HG02642 (cell line): ENCODE data around the gene PTH.

Experiments used
- ATAC-seq: cut with Tn5 transposase; IDR thresholded peaks from one replicate; pipeline ENCODE4 v1.9.1; 2021; ENCODE audit warnings: mild to moderate bottlenecking; ENCODE audit not compliant: unreplicated experiment, poor library complexity

The PTH gene

GRCh38 chr11:13495929-13496328, at the start of gene PTH:
TSS of gene PTH (minus strand) at chr11:13495997. CDS start at chr11:13492855, 3,142 bp downstream.
- ATAC-seq: no peak

GRCh38 chr11:13538044-13538443, 42.2 kb upstream of the PTH start:
- no peak for ATAC-seq

GRCh38 chr11:13535819-13536218, 40.0 kb upstream of the PTH start:
- ATAC-seq: no peak

- ATAC-seq: no peak
Observed at GRCh38 chr11:13534358-13534757, 38.6 kb upstream of the PTH start.

GRCh38 chr11:13525257-13525656, 29.5 kb upstream of the PTH start:
- no peak for ATAC-seq

- ATAC-seq: no peak
Observed at GRCh38 chr11:13503393-13503792, 7.6 kb upstream of the PTH start.

- ATAC-seq: no peak
Observed at GRCh38 chr11:13502492-13502891, 6.7 kb upstream of the PTH start.

GRCh38 chr11:13494051-13494450, 1.7 kb downstream of the PTH start:
- no peak for ATAC-seq

GRCh38 chr11:13487661-13488030, 8.2 kb downstream of the PTH start:
- peak; percentile 65 for ATAC-seq

GRCh38 chr11:13486926-13487660, 8.7 kb downstream of the PTH start:
- peak; percentile 96 for ATAC-seq

GRCh38 chr11:13480198-13480597, 15.6 kb downstream of the PTH start:
- no peak for ATAC-seq

GRCh38 chr11:13479688-13480087, 16.1 kb downstream of the PTH start:
- ATAC-seq: no peak

GRCh38 chr11:13475091-13475490, 20.7 kb downstream of the PTH start:
- no peak for ATAC-seq

GRCh38 chr11:13473013-13473722, 22.6 kb downstream of the PTH start:
- no peak for ATAC-seq

GRCh38 chr11:13468750-13469149, 27.0 kb downstream of the PTH start:
- no peak for ATAC-seq

- ATAC-seq: no peak
Observed at GRCh38 chr11:13465909-13466371, 29.9 kb downstream of the PTH start.

- no peak for ATAC-seq
Observed at GRCh38 chr11:13463779-13464290, 32.0 kb downstream of the PTH start.

- peak; percentile 97 for ATAC-seq
Observed at GRCh38 chr11:13462901-13463778, 32.7 kb downstream of the PTH start, which contains the start of gene BTBD10. TSS of gene BTBD10 (minus strand) at chr11:13463222. CDS start at chr11:13445124, 18,098 bp downstream.

GRCh38 chr11:13462311-13462900, 33.4 kb downstream of the PTH start:
- ATAC-seq: peak; percentile 52

GRCh38 chr11:13461291-13461690, 34.5 kb downstream of the PTH start:
- no peak for ATAC-seq
